ENCODE results near the gene TCL1A.

The TCL1A gene

DNA sequence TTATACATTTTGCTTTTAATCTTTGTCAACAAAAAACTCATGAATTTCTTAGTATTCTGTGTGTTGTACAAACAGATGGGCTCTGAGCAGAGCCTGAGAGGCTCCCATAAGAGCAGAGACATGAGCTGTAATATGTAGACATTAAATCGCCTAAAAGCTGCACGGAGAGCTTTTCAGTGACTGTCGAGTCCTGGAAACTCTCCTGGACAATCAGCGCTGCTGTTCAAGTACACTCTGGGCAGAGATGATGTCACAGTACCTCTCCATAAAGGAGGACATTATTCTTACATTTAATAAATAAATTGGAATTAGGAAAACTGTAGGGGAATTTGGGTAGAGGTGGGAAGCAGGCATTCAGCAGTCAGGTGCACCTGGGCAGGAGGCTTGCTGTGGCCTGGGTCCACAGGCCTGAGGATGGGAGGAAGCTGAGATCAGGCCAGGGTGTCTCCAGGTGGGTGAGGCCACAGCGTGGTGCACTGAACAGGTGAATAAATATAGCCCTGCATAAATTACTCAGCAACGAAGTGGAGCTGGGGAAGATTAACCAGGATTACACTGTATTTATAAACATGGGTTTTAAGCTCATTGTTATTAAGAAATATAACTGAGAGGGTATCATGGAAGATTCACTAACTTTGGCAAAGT is 13.3 kb upstream of the TCL1A start:
- no peak for DNase-seq (ENCODE audit: extremely low read depth, low read depth)
- no peak overlapping the region for H3K4me3 ChIP-seq (replicated peaks; ENCODE audit: low read depth, low read length)
- TF ChIP-seq, protein P1, sequence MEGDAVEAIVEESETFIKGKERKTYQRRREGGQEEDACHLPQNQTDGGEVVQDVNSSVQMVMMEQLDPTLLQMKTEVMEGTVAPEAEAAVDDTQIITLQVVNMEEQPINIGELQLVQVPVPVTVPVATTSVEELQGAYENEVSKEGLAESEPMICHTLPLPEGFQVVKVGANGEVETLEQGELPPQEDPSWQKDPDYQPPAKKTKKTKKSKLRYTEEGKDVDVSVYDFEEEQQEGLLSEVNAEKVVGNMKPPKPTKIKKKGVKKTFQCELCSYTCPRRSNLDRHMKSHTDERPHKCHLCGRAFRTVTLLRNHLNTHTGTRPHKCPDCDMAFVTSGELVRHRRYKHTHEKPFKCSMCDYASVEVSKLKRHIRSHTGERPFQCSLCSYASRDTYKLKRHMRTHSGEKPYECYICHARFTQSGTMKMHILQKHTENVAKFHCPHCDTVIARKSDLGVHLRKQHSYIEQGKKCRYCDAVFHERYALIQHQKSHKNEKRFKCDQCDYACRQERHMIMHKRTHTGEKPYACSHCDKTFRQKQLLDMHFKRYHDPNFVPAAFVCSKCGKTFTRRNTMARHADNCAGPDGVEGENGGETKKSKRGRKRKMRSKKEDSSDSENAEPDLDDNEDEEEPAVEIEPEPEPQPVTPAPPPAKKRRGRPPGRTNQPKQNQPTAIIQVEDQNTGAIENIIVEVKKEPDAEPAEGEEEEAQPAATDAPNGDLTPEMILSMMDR (IDR thresholded peaks at IDR 0.05; ENCODE audit: low read depth, low read length, missing control alignments), result no peak

DNA sequence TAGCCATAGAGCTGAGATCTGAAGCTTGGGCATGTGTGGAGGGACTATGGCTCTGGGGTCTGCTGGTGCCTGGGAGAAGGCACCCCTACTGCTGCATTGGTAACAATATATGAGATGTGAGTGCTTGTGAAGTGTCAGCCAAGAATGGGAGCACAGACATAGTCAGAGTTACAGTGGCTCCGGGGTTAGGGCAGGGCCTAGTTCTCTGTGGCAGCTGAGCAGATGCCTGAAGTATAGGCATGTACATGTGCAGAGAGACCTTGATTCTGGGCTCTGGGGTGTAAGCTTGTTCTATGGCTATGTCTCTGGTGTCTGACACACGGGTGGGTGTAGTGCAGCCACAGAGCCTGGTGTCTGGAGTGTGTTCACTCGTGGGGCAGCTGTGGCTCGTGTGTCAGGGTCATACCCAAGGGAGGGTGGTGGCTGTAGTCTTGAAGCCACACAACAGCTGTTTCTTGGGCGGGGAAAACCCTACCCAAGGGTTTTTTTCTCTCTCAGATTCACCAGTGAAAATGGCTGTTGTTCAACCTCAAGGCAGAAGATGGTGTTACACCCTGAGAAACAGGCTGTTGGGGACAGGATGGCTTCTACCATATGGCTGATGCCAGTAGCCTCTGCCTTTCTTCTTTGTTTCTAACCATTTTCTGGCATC is 11.9 kb upstream of the TCL1A start:
- no peak for DNase-seq (ENCODE audit: extremely low read depth, low read depth)
- no peak overlapping the region for H3K4me3 ChIP-seq (replicated peaks; ENCODE audit: low read depth, low read length)
- TF ChIP-seq, protein P1 (IDR thresholded peaks at IDR 0.05; ENCODE audit: low read depth, low read length, missing control alignments), result no peak

DNA sequence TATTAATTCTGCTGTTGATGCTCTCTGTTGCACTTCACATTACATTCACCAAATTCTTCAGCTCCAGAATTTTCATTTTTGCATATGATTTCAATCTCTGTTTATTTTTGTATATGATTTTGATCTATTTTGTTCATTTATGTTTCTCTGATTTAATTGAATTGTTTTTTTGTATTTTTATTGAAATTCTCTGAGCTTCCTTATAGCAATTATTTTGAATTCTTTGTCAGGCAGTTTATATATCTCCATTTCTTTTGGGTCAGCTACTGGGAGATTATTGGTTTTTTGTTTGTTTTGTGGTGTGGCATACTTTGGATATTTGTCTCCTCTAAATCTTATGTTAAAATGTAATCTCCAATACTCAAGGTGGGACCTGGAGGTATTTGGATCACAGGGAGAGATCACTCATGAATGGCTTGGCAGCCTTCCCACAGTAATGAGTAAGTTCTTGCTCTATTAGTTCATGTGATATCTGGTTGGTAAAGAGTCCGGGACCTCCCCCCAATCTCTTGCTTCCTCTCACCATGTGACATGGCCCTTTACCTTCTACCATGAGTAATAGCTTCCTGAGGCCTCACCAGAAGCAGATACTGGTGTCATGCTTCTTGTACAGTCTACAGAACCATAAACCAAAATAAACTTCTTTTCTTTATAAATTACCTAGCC is 8.7 kb upstream of the TCL1A start:
- DNase-seq (ENCODE audit: extremely low read depth, low read depth), result no peak
- no peak overlapping the region for H3K4me3 ChIP-seq (replicated peaks; ENCODE audit: low read depth, low read length)
- TF ChIP-seq, protein P1 (IDR thresholded peaks at IDR 0.05; ENCODE audit: low read depth, low read length, missing control alignments), result no peak

DNA sequence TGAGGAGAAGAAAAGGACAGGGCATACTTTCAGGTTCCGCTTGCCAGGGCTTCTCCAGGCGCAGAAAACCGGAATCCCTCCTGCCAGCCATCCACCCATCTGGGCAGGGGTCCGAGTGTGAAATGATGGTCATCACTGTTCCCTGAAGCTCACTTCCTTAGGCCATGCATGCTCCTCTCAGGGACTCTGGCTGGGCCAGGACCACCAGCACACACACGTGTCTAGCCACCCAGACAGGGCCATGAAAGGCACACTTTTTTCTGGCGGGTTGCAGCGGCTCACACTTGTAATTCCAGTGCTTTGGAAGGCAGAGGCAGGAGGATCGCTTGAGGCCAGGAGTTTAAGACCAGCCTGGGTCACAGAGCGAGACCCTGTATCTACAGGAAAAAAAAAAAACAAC is 1.5 kb downstream of the TCL1A start:
- TF ChIP-seq, protein P1 (IDR thresholded peaks at IDR 0.05; ENCODE audit: low read depth, low read length, missing control alignments), result no peak
- DNase-seq (ENCODE audit: extremely low read depth, low read depth), result no peak
- H3K4me3 ChIP-seq (replicated peaks; ENCODE audit: low read depth, low read length), result no peak overlapping the region

DNA sequence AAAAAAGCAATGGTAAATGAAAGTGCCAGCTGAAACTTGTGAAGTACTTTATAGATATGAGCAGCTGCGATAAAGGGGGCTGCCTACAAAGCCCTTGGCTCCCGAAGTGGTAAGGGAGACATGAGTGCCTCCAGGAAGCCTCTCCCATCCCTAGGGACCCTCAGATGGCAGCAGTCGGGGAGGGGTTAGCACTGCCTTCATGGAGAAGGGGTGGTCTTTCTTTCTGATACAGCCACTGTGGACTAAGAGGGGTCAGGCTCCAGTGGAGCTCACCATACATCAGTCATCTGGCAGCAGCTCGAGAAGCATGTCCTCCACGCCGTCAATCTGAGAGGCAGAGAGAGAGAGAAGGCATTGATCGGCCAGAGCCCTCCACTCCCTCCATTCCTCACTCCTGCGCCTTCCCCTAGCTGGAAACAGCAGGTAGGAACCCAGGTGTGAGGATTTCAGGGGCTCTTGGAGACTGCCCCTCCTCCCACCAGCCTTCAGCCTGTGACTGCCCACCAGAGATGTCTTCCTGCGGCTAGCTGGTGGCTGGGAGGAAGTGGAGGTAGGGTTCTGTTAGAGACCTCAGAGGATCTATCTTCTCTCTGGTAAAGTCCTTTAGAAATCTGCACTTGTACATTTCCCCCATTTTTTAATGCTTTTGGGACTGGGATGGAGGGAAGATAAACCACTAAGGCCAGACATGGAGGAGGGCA is 2.3 kb downstream of the TCL1A start:
- TF ChIP-seq, protein P1 (IDR thresholded peaks at IDR 0.05; ENCODE audit: low read depth, low read length, missing control alignments), result no peak
- no peak overlapping the region for H3K4me3 ChIP-seq (replicated peaks; ENCODE audit: low read depth, low read length)
- no peak for DNase-seq (ENCODE audit: extremely low read depth, low read depth)

DNA sequence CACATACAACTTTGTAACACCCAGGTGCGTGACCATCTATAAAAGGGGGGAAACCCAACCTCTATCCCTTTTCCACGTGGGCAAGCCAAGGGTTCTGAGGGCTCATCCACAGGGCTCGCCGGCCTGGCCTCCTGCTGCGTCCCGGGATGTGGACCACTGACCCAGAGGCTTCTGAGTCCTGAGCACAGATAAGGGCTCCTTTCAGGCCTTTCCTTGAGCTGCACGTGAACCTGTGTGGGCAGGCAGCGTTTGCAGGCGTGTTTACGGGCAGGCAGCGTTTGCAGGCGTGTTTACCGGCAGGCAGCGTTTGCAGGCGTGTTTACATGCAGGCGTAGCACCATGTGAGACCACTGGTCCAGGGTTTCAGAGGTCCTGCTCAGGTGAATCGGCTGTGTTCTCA is 3.8 kb downstream of the TCL1A start:
- TF ChIP-seq, protein P1 (IDR thresholded peaks at IDR 0.05; ENCODE audit: low read depth, low read length, missing control alignments), result no peak
- no peak overlapping the region for H3K4me3 ChIP-seq (replicated peaks; ENCODE audit: low read depth, low read length)
- DNase-seq (ENCODE audit: extremely low read depth, low read depth), result no peak
